Stimulated activated CD4-positive, alpha-beta T cell treated with anti-CD3 and anti-CD28 coated beads, Interleukin-15, amount 100 ng/mL, for 1 hour (primary cell): Measurements from ENCODE around the gene SC5D.

Experiments
- DNase-seq, 2 donors: peaks; one replicate each; pipeline ENCODE4 v3.0.0-alpha.2; 2020; ENCODE audit warnings: low read depth in 1 of 2, low spot score in 1 of 2

The SC5D gene

DNA sequence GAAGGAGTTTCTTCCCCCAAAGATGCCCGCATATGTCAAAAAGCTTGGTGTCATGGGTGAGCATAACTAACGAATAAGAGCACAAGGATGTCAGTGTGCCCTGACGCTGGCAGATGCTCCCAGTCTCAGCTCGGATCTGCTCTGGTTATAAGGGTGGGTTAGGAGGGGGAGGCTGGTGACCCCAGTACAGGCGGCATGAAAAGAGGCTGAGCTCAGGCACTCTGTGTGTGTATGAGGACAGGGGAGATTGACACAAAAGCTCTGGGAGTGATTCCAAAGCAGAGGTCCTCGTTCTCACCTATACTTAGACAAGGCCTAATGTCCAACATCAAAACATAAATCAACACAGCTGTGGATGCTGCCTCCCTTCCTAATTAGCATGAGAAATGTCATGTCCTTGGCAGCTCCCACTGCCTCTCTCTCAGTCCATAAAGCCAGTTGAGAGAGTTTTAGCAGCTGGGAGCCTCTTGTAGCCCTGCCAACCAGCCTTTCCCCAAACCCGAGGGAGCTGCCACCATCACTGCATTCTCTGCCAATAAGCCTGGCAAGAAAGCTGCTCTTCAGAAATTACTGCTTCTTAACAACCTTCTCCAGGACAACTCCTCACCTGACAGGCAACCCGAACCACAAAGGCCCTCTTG, 59.8 kb downstream of the SC5D start:
- no peak for DNase-seq

DNA sequence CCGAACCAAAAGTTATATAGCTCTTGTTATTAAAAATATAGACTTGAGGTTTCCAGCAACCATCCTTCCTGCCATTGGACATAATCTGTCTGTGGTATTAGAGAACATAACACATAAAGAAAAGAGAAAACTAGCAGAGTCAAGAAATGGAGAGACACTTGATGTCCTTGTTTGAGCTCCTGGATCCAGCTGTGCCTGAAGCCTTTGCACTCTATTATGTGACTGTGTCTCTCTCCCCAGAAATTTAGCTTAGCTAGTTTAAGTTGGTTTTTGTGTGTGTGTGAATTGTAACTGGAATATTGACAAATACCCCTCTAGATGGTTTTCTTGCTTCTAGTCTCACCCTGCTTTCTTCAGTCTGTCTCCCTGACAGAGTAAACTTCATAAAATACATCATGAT, 61.6 kb downstream of the SC5D start:
- no peak for DNase-seq

DNA sequence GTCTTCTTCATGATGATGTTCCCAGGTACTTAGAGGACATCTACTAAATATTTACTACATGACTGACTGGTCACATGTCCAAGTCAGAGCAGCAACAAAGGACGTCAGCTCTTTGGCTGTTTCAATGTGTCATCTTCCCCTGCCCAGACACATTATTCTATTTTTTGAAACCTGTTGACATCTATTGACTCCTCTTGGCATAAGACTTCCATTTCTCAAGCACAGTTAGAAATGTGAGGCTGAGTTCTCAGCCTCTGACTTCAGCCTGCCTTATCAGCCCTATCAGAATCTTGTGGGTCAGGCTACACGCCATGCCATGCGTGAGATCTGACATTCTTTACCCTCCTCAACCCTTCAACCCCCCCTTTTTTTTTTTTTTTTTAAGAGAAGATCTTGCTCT, 63.8 kb downstream of the SC5D start:
- DNase-seq: no peak
